NCI-H146 treated with DMSO at 0.1 percent for 48 hours (cell line): ENCODE results near the gene MPI.
"Not testable (repeated sequence)": the region's sequence is repeated elsewhere in the genome, so short reads cannot be mapped to it uniquely, and the experiment has no call there.

Experiments used
- DNase-seq: peaks from one replicate; lab custom pipeline; 2025; ENCODE audit not compliant: unreplicated experiment; lab: John Stamatoyannopoulos, UW

Gene MPI

DNA sequence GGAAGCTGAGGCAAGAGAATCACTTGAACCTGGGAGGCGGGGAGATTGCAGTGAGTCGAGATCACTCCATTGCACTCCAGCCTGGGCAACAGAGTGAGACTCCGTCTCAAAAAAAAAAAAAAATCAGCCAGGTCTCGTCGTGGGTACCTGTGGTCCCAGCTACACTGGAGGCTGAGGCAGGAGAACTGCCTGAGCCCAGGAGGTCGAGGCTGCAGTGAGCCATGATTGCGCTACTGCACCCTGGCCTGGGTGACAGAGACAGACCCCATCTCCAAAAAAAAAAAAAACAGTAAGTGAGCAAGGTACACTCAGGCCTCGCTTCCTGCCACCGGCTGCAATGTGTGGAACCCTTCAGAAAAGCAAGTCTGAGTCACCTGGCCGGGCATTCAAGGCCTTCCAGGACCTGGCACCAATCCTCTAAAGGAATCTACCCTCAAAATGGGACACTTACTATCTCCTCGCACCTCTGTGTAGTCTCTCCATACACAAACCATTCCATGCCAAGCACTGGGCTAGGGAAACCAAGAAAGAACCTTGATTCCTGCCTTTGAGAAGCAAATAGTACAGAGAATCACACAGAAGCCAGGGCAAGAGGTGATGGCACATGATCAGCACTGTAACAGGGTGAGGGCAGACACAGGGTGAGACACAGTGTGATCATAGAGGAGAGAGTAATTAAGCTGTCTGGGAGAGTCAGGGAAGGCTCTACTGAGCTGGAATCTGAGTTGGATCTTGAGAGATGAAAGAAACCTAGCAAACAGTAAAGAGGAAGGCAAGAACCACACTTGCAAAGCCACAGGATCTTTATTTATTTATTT is 26.4 kb upstream of the MPI start:
- no peak for DNase-seq

DNA sequence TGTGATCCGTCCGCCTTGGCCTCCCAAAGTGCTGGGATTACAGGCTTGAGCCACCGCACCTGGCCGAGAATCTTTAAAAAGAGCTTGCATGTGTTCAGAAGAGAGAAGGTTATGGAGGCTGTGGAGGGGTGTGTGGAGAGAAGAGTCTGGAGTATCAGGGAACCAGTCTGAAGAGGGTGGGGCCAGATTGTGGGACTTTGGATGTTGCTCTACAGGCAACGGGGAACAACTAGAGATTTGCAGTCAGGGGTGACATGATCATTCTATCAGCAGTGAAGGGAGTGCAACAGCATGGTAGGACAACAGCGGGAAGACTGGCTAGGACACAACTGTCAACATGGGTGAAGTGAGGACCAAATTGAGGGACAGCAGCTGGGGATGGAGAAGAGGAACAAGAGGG is 25.5 kb upstream of the MPI start:
- DNase-seq = no peak

- no peak for DNase-seq
Observed at GRCh38 chr15:74865316-74865715, 24.5 kb upstream of the MPI start.

- DNase-seq = no peak
Observed at GRCh38 chr15:74866090-74866489, 23.8 kb upstream of the MPI start.

DNA sequence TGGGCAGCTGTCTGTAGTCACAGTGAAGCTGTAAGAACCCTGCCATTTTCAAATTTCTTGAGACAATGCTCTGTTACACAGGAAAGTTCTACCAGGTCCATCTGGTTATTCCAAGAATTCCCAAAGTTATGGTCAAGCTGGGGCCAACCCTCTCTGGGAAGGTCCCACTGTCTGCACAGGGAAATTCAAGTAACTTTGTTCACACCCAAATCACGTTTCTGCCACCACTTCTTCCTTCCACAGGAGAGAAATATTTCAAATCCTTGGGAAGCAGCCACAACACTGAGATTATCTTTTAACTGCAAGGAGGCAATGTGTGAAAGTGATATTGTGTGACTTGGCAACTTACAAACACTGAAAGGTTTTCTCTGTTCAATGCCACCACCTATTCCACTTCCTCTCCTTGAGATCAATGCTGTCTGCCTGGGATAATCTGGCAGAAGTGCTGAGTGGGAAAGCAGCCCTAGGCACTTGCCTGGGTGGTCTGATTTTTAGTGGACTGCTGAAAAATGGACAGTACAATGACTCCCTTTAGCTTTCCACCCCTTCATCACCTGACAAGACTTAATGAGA is 22.3 kb upstream of the MPI start:
- no peak for DNase-seq

GRCh38 chr15:74868059-74868458 is 21.8 kb upstream of the MPI start:
- no peak for DNase-seq

- no peak for DNase-seq
Observed at GRCh38 chr15:74869372-74869725, 20.5 kb upstream of the MPI start.

- DNase-seq = no peak
Observed at GRCh38 chr15:74869726-74870407, 20.0 kb upstream of the MPI start.

DNA sequence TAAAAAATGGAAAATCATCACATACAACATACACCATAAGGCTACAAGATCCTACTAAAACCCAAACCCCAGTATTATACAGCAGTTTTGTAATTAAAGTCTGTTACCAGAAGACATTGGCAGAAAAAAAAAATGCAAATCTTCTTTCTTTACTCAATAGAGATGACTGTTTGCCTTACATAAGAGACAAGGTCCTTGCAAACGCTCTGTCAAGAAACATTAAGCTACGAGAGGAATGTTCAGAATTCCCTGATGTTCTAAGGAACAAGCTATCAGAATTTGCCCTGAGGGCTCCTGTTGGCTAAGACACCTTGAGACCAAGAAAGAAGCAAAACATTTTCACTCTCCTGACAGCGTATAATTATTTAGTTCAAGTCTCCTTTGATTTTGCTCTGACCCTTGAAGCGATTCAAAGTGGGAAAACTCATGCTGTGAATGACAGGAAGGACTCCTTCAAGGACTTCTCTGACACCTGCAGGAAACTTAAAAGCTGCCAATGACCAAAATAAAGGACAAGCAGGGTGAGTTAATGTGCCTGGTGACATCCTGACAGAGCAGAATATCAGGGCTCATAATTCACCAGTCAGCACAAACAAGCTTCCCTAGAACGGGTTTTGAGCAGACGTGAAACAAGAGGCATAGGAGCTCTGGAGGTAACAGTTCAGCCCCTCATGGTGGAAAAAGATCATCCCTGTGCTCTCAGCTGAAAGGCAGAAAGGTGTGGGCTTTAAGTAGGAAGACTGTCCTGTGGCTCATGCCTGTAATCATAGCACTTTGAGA is 19.2 kb upstream of the MPI start:
- no peak for DNase-seq

DNA sequence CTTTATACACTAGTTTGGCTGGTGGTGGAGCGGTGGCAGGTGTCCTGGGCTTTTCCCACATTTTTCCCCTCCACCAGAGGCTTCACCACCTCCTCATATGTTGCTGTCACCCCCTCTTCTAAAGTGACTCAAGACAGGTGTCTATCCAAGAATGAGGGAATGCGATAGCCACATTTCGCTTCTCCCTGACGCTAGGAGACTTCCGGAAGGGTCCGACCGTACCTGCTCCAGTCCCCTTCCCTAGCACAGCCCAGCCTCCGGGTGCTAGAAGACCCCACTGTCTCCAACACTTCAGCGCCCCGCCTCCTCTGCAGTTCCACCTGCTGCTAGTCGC is 17.2 kb upstream of the MPI start:
- DNase-seq = no peak

- DNase-seq = peak; percentile 79
Observed at GRCh38 chr15:74873036-74873755, 16.6 kb upstream of the MPI start, which contains the start of gene SCAMP2. SCAMP2 (minus strand) TSS chr15:74873365; CDS start chr15:74873255, 110 bp downstream.

GRCh38 chr15:74873756-74874424 is 16.0 kb upstream of the MPI start:
- DNase-seq = no peak

- DNase-seq = no peak
Observed at GRCh38 chr15:74878273-74878672, 11.6 kb upstream of the MPI start.

DNA sequence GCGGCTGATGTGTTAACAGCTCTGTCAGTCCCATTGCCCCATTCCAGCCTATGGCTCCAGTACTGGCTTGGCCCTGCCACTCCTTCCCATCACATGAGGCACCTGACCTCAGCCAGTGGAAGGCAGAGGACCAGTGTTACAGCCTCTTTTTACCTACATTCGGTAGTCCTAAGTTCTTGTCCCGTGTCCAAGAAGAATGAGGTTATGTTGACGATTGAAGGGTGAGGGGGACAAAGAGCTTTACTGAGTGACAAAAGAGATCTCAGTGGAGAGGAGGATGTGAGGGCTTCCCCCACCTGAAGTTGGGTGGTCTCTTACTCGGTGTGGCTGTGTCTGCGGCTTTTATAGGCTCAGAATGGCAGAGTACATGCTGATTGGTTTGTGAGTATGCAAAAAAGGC is 7.3 kb upstream of the MPI start:
- no peak for DNase-seq

- no peak for DNase-seq
Observed at GRCh38 chr15:74884428-74885223, 5.2 kb upstream of the MPI start.

- DNase-seq = no peak
Observed at GRCh38 chr15:74885461-74885860, 4.4 kb upstream of the MPI start.

- not testable (repeated sequence) for DNase-seq
Observed at GRCh38 chr15:74887537-74888193, 2.2 kb upstream of the MPI start.

DNA sequence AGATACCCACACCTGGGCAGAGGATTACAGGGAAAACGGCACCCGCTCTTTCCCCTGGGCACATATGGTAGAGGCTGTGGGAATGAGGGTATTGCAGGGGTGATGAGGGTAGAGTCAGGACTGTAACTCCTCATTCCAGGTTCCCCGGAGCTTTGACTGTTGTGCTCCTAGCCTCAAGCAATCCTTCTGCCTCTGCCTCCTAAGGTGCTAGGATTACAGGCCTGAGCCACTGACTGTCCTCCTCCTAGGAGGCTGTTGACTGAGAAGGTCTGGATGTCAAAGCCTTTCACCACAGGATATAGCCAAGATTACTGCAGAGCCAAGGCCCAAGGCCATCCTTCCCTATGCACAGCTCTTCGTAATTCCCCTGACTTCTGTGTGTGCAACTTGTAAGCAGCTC is 1.1 kb upstream of the MPI start:
- DNase-seq = no peak

DNA sequence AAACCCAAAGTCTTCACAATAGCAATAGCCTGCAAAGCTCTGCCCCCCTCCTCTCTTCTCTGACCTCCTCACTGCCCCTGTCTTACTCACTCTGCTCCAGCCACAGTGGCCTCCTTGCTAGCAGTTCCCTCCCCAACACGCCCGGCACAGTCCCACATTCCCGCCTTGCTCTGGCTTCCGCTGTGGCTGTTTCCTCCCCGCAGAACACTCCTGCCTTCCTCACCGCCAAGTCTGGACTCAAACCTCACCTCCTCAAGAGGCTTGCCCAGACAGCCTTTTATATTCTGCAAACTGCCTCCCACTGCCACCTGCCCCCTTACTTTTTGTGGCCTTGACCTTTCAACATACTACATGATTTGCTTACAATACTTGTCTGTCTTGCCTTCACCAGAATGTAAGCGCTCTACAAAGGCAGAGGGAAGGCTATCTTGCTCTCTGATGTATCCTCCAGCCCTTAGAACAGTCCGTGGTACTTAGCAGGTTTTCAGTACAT is 406 bp upstream of the MPI start:
- DNase-seq = no peak
